HG03457 (cell line): ENCODE results near the gene TMPRSS11D.

Source experiments
- ATAC-seq: cut with Tn5 transposase; IDR thresholded peaks from one replicate; pipeline ENCODE4 v1.9.1; 2021; ENCODE audit warnings: moderate number of reproducible peaks; ENCODE audit not compliant: unreplicated experiment

Gene TMPRSS11D

GRCh38 chr4:67891645-67892044, 7.8 kb upstream of the TMPRSS11D start:
- ATAC-seq, result no peak

GRCh38 chr4:67886281-67886680, 2.5 kb upstream of the TMPRSS11D start:
- ATAC-seq, result no peak

GRCh38 chr4:67885762-67886161, 2.0 kb upstream of the TMPRSS11D start:
- ATAC-seq, result no peak

- no peak for ATAC-seq
Measured at GRCh38 chr4:67884701-67885100, 899 bp upstream of the TMPRSS11D start.

DNA sequence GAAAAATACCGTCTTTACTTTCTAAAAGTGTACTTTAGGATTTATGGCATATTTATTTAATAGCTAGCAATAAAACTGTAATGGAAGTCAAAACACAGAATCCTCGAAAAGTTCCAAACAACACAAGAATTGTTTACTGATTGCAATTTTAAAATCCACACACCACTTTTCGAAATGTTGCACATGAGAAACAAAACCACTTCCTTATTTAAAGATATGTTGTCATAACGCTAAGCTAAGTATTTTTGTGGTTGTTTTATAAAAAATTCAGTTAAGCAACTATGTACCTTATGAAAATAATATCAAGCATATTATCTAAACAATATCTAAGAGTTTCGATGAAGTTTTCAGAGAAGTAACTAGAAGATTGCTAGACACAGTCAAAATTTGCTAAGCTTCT, 344 bp downstream of the TMPRSS11D start:
- ATAC-seq, result no peak

GRCh38 chr4:67880866-67881610, 2.8 kb downstream of the TMPRSS11D start:
- ATAC-seq, result no peak

- no peak for ATAC-seq
Measured at GRCh38 chr4:67879486-67879885, 4.3 kb downstream of the TMPRSS11D start.

DNA sequence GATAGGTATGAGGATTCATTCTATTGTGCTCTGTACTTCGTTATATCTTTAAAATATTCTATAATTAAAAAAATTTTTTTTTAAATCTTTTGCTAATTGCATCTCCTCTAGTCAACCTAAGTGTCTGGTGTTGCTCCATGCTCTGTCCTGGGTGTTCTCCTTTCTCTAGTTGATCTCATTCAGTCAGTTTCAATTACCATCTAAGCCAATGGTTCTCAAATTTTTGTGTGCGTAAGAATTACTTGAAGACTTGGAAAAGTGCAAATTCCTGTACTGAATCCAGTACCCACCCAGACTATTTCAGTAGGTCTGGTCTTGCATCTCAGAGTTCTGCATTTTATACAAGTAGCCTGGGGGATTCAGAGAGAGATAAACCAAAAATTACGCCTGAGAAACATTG, 6.7 kb downstream of the TMPRSS11D start:
- no peak for ATAC-seq

DNA sequence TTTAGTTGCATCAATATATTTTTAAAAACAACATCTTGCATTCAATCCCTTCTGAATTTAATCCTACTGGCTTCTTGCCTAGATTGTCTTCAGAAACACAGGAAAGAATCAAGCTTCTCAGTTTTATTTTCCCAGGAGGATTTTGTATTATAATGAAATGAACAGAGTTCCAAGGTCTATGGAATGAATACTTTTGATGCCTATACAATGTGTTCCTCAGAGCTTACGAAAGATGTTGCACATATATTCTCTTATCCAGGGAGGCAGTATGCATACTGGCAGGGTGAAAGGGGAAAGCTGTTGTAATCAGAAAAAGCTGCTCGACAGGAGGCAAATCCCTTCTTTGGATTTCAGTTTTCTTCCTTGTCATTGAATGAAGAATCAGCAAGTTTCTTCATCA, 8.8 kb downstream of the TMPRSS11D start:
- ATAC-seq, result no peak

DNA sequence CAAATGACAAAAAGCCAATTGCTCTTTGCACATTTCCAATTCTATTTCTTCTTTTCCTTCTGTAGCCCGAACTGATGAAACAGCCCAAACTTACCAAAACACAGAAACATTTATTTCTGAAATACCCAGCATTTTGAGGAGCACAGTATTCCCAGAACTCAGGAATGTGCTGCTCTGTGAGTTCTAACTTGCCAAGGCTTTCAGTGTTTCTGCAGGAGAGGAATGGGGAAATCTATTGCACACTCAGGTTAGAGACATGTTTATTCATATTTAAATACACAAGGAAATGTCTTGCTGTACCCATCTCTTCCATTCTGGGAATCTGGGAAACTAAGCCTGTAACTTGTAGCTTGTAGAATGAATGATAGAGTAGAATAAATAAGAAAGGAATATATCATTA, 10.7 kb downstream of the TMPRSS11D start:
- no peak for ATAC-seq

GRCh38 chr4:67871867-67872266, 11.9 kb downstream of the TMPRSS11D start:
- ATAC-seq, result peak; percentile 84

- no peak for ATAC-seq
Measured at GRCh38 chr4:67869580-67870190, 14.1 kb downstream of the TMPRSS11D start.

GRCh38 chr4:67861513-67861912, 22.3 kb downstream of the TMPRSS11D start:
- ATAC-seq, result no peak

DNA sequence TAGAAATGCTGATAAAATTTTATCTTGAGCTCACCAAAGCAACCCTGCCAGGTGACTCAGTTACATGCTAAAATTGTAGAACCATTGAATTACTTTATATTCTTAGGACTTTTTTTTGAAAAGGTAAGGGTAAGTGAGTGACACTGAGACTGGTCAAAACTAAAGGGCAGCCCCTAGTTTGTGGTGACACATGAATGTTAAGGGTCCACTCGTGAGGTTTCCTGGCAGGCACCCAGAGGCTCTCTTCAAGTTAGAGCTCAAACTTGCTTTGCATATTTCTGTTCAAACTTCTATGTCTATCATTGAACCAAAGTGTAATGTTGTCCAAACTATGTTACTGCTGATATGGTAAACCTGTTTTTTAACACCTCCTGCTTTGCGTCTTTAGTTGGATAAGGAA, 30.5 kb downstream of the TMPRSS11D start:
- no peak for ATAC-seq

DNA sequence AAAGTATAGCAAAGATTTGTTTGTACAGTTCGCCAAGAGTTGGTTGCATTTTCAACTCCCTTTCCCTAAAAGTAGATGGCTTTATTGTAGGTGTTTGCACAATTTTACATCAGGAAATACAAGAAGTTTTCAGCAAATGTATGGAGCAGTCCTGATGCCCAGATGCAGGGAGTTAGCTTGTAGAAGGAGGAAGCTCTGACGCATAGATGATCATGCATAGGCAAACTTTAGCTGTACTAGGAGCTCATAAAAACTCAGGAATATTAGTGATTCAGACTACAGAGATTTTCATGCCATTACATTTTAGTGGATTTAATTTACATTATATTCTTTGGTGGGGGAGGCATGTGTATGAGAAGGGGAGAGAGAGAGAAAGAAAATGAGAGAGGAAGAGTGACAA, 62.9 kb downstream of the TMPRSS11D start:
- no peak for ATAC-seq

- no peak for ATAC-seq
Measured at GRCh38 chr4:67810011-67810410, 73.8 kb downstream of the TMPRSS11D start.

DNA sequence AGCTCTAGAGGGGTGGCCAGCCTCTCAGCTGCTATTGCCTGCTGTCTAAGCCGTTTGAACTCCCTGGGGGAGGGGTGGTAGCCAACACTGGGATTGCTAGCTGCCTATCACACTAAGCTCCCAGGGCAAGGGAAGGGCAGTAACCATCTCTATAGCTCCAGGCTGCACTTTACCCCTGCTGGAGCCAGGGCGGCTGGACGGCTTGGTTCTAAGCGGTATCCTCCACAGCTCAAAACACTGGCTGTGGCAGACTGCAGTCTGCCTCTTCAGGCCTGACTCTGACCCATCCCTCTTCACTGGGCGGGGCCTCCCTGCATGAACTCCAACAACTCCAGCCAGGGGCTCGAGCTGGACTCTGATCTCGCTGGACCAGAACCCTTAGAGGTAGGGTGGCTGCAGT, 74.3 kb downstream of the TMPRSS11D start:
- ATAC-seq, result no peak

DNA sequence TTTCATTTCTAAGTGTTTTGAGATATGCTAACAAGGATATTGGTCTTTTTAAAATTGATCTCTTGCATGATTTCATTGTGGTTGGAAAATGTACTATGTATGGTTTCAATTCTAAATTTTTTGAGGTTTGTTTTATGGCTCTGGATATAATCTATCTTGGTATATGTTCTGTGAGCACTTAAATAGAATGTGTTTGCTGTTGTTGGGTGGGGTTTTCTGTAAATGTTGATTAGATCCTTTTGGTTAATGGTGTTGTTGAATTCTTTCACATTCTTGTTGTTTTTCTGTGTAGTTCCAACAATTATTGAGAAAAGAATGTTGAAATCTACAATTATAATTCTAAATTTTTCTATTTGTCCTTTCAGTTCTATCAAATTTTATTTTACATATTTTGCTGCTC, 87.0 kb downstream of the TMPRSS11D start:
- ATAC-seq, result no peak

GRCh38 chr4:67790721-67791120, 93.1 kb downstream of the TMPRSS11D start:
- ATAC-seq, result no peak

GRCh38 chr4:67787311-67787710, 96.5 kb downstream of the TMPRSS11D start:
- ATAC-seq, result no peak

DNA sequence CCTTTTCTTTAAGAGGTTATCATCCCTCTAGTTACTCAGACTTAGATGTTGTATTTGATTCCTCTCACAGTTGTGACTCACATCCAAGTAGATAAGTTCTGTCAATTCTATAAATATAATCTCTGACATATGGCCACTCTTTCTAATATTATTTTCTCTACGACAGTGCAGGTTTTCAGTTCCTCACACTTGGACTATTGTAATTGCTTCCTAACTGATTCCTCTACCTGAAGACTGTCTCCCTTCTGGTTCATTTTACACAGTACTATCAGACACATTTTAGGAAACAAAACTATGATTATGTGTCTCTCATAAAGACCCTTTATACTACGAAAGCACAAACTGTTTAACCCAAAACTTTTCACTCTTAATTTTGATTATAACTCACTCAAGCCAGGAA, 98.3 kb downstream of the TMPRSS11D start:
- no peak for ATAC-seq

- ATAC-seq, result no peak
Measured at GRCh38 chr4:67779631-67780030, 104.2 kb downstream of the TMPRSS11D start.

DNA sequence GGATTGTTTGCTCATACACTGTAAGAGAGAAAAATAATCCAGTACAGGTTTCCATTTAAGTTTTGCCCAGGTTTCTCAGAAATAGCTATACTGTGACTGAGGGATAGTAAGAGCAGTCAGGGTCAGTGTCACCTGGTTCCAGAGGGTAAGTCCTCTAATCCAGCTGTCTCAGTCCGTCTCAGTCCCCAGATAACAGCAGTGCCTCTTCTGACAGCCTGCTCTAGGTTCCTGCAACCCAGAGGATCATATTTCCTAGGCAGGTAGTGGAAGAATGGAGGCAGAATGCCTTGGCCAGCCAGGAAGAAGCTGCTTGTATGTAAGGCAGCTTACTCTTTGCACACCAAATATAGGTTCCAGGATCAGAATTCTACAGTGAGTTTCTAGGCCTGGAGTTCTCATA, 107.1 kb downstream of the TMPRSS11D start:
- ATAC-seq, result no peak
